ENCODE results near the gene SYNC. TPM values are rescaled to one million over a fixed set of nuclear protein-coding genes. Genes with fewer than 3 reads are reported as not detected.

Gene SYNC
- total and polyA plus RNA-seq, 9 of the 15 experiments (the other 6 are each of a cell fraction or from before 2014, with no cell fraction given), result 0.49 to 1.1 (median 0.87) TPM

- TF ChIP-seq ETS1 (conservative IDR thresholded peaks at IDR 0.05; ENCODE audit: control insufficient read depth, low read depth, low read length) (no peak), ZNF780A (CRISPR knock-in tag; IDR thresholded peaks at IDR 0.05) (no peak), ZNF408 (CRISPR knock-in tag; IDR thresholded peaks at IDR 0.05; ENCODE audit: low read depth) (no peak), MYBL2 (IDR thresholded peaks at IDR 0.05; ENCODE audit: low read depth) (peak; percentile 60; the same call in 1 of the 2 replicates), MYBL2 (CRISPR knock-in tag; IDR thresholded peaks at IDR 0.05; ENCODE audit: borderline replicate concordance) (peak; percentile 24; the same call in 1 of the 2 replicates), HMGN3 (IDR thresholded peaks at IDR 0.05; ENCODE audit: borderline replicate concordance, extremely low read depth, insufficient read length, low read depth, low read length) (peak; percentile 57), IRF9 (tag; IDR thresholded peaks at IDR 0.05) (peak; percentile 96), PRDM10 (IDR thresholded peaks at IDR 0.05; ENCODE audit: partially characterized antibody) (peak; percentile 46), CGGBP1 (CRISPR knock-in tag; IDR thresholded peaks at IDR 0.05) (peak; percentile 82; the same call in 1 of the 2 replicates), ETS2 (tag; IDR thresholded peaks at IDR 0.05; ENCODE audit: borderline replicate concordance, poor library complexity, severe bottlenecking) (peak; percentile 84), SIX5 (IDR thresholded peaks at IDR 0.05; ENCODE audit: borderline replicate concordance in 1 of 2, insufficient read depth in 1 of 2, low read depth in 1 of 2, low read length in 2 of 2) (no peak), BRD4 (IDR thresholded peaks at IDR 0.05) (peak; percentile 99), ZBTB2 (IDR thresholded peaks at IDR 0.05) (peak; percentile 71; the same call in 1 of the 2 replicates), ZBTB1 (CRISPR knock-in tag; IDR thresholded peaks at IDR 0.05; ENCODE audit: borderline replicate concordance, low read depth) (peak; percentile 90), ZNF740 (CRISPR knock-in tag; IDR thresholded peaks at IDR 0.05) (no peak), ZNF740 (tag; IDR thresholded peaks at IDR 0.05) (peak; percentile 70 to 92), SUPT5H (IDR thresholded peaks at IDR 0.05) (peak; percentile 85), TCFL5 (CRISPR knock-in tag; conservative IDR thresholded peaks at IDR 0.05) (peak; percentile 94)
These were observed 51.7 kb downstream of the SYNC start, which contains the start of gene RBBP4 (continued) for GRCh38 chr1:32650752-32651460.

All from K562 (cell line).